ENCODE results near the gene SPTBN2.

SPTBN2 gene

GRCh38 chr11:66719111-66719872 lies 9.7 kb downstream of the SPTBN2 start:
- Histone ChIP-seq H2BK15ac (replicated peaks; ENCODE audit: low read depth) (no peak overlapping the region), H3K27me3 (ENCODE audit: insufficient read depth, low read length, poor library complexity) (no peaks in the 10 kb centered on the region), H3K23ac (ENCODE audit: low read length) (no peak overlapping the region), H3K79me2 (ENCODE audit: control insufficient read depth, insufficient read depth, low read length) (no peaks in the 10 kb centered on the region), H3K79me1 (ENCODE audit: low read length) (no peaks in the 10 kb centered on the region), H3K27ac (ENCODE audit: low read depth, low read length) (no peak overlapping the region), H2BK120ac (ENCODE audit: low read depth, low read length) (no peak overlapping the region), H3K18ac (ENCODE audit: low read length) (no peak overlapping the region), H3K36me3 (ENCODE audit: control insufficient read depth, insufficient read depth, low read length) (peaks cover 3% of the 10 kb centered on the region), H3K4me1 (ENCODE audit: control insufficient read depth, low read depth, low read length) (no peaks in the 10 kb centered on the region), H2AK5ac (ENCODE audit: low read length) (no peak overlapping the region), H3K9ac (ENCODE audit: low read length) (no peak overlapping the region), H4K5ac (ENCODE audit: low read length) (no peak overlapping the region), H3K56ac (ENCODE audit: low read length) (no peak overlapping the region), H4K8ac (ENCODE audit: low read depth, low read length) (no peak overlapping the region), H2BK5ac (ENCODE audit: low read length) (no peak overlapping the region), H3K4ac (ENCODE audit: low read depth, low read length) (no peak overlapping the region), H3K4me2 (ENCODE audit: low read length) (no peak overlapping the region), H3K4me3 (ENCODE audit: low read length) (no peak overlapping the region)
- no CpG with 5 or more reads among the region's 8 CpGs for WGBS (ENCODE audit: extremely low coverage, insufficient coverage, low lambda C conversion rate)
- no peak for DNase-seq

GRCh38 chr11:66718320-66718971 lies 10.6 kb downstream of the SPTBN2 start:
- H3K27ac ChIP-seq (ENCODE audit: low read depth, low read length), result no peak overlapping the region
- peaks cover 7% of the 10 kb centered on the region for H3K36me3 ChIP-seq (ENCODE audit: control insufficient read depth, insufficient read depth, low read length)
- no peak overlapping the region for H3K4me2 ChIP-seq (ENCODE audit: low read length)
- H4K5ac ChIP-seq (ENCODE audit: low read length), result no peak overlapping the region
- no peaks in the 10 kb centered on the region for H3K27me3 ChIP-seq (ENCODE audit: insufficient read depth, low read length, poor library complexity)
- H3K79me2 ChIP-seq (ENCODE audit: control insufficient read depth, insufficient read depth, low read length), result no peaks in the 10 kb centered on the region
- no peak overlapping the region for H3K4ac ChIP-seq (ENCODE audit: low read depth, low read length)
- H3K18ac ChIP-seq (ENCODE audit: low read length), result no peak overlapping the region
- no peak overlapping the region for H3K56ac ChIP-seq (ENCODE audit: low read length)
- H3K4me1 ChIP-seq (ENCODE audit: control insufficient read depth, low read depth, low read length), result no peaks in the 10 kb centered on the region
- H2BK5ac ChIP-seq (ENCODE audit: low read length), result no peak overlapping the region
- no peak overlapping the region for H3K4me3 ChIP-seq (ENCODE audit: low read length)
- H4K8ac ChIP-seq (ENCODE audit: low read depth, low read length), result no peak overlapping the region
- no peak for DNase-seq
- no peak overlapping the region for H2AK5ac ChIP-seq (ENCODE audit: low read length)
- H3K9ac ChIP-seq (ENCODE audit: low read length), result peak overlapping the region; percentile 5
- no CpG with 5 or more reads among the region's 26 CpGs for WGBS (ENCODE audit: extremely low coverage, insufficient coverage, low lambda C conversion rate)
- H2BK120ac ChIP-seq (ENCODE audit: low read depth, low read length), result no peak overlapping the region
- H3K23ac ChIP-seq (ENCODE audit: low read length), result no peak overlapping the region
- H3K79me1 ChIP-seq (ENCODE audit: low read length), result no peaks in the 10 kb centered on the region
- no peak overlapping the region for H2BK15ac ChIP-seq (replicated peaks; ENCODE audit: low read depth)

GRCh38 chr11:66717925-66718319 lies 11.1 kb downstream of the SPTBN2 start:
- WGBS (ENCODE audit: extremely low coverage, insufficient coverage, low lambda C conversion rate), result no CpG with 5 or more reads among the region's 14 CpGs
- DNase-seq, result no peak

GRCh38 chr11:66716996-66717395 lies 12.0 kb downstream of the SPTBN2 start:
- Histone ChIP-seq H3K18ac (ENCODE audit: low read length) (no peak overlapping the region), H3K4ac (ENCODE audit: low read depth, low read length) (no peak overlapping the region), H3K9ac (ENCODE audit: low read length) (no peak overlapping the region), H3K27me3 (ENCODE audit: insufficient read depth, low read length, poor library complexity) (no peaks in the 10 kb centered on the region), H2BK120ac (ENCODE audit: low read depth, low read length) (no peak overlapping the region), H3K36me3 (ENCODE audit: control insufficient read depth, insufficient read depth, low read length) (peaks cover 10% of the 10 kb centered on the region), H2BK5ac (ENCODE audit: low read length) (no peak overlapping the region), H4K8ac (ENCODE audit: low read depth, low read length) (no peak overlapping the region), H2BK15ac (replicated peaks; ENCODE audit: low read depth) (no peak overlapping the region), H2AK5ac (ENCODE audit: low read length) (no peak overlapping the region), H3K79me2 (ENCODE audit: control insufficient read depth, insufficient read depth, low read length) (no peaks in the 10 kb centered on the region), H3K79me1 (ENCODE audit: low read length) (no peaks in the 10 kb centered on the region), H4K5ac (ENCODE audit: low read length) (no peak overlapping the region), H3K56ac (ENCODE audit: low read length) (no peak overlapping the region), H3K27ac (ENCODE audit: low read depth, low read length) (no peak overlapping the region), H3K4me3 (ENCODE audit: low read length) (no peak overlapping the region), H3K4me1 (ENCODE audit: control insufficient read depth, low read depth, low read length) (no peaks in the 10 kb centered on the region), H3K4me2 (ENCODE audit: low read length) (no peak overlapping the region), H3K23ac (ENCODE audit: low read length) (no peak overlapping the region)
- no peak for DNase-seq
- WGBS (ENCODE audit: extremely low coverage, insufficient coverage, low lambda C conversion rate), result no CpG with 5 or more reads among the region's 3 CpGs

More at GRCh38 chr11:66717925-66718319, 11.1 kb downstream of the SPTBN2 start:
- no peak overlapping the region for H2BK5ac ChIP-seq (ENCODE audit: low read length)
- H3K23ac ChIP-seq (ENCODE audit: low read length), result no peak overlapping the region
- H3K27ac ChIP-seq (ENCODE audit: low read depth, low read length), result no peak overlapping the region
- no peak overlapping the region for H3K4ac ChIP-seq (ENCODE audit: low read depth, low read length)
- H2BK15ac ChIP-seq (replicated peaks; ENCODE audit: low read depth), result no peak overlapping the region
- H3K4me2 ChIP-seq (ENCODE audit: low read length), result no peak overlapping the region
- no peak overlapping the region for H4K5ac ChIP-seq (ENCODE audit: low read length)
- H2BK120ac ChIP-seq (ENCODE audit: low read depth, low read length), result no peak overlapping the region
- no peak overlapping the region for H3K9ac ChIP-seq (ENCODE audit: low read length)
- no peak overlapping the region for H3K4me3 ChIP-seq (ENCODE audit: low read length)
- no peaks in the 10 kb centered on the region for H3K79me1 ChIP-seq (ENCODE audit: low read length)
- H3K56ac ChIP-seq (ENCODE audit: low read length), result no peak overlapping the region
- H2AK5ac ChIP-seq (ENCODE audit: low read length), result no peak overlapping the region
- H3K36me3 ChIP-seq (ENCODE audit: control insufficient read depth, insufficient read depth, low read length), result peaks cover 8% of the 10 kb centered on the region
- no peaks in the 10 kb centered on the region for H3K4me1 ChIP-seq (ENCODE audit: control insufficient read depth, low read depth, low read length)
- no peaks in the 10 kb centered on the region for H3K79me2 ChIP-seq (ENCODE audit: control insufficient read depth, insufficient read depth, low read length)
- H3K18ac ChIP-seq (ENCODE audit: low read length), result no peak overlapping the region
- H4K8ac ChIP-seq (ENCODE audit: low read depth, low read length), result no peak overlapping the region
- no peaks in the 10 kb centered on the region for H3K27me3 ChIP-seq (ENCODE audit: insufficient read depth, low read length, poor library complexity)

GRCh38 chr11:66715346-66716085 lies 13.5 kb downstream of the SPTBN2 start:
- no peak overlapping the region for H4K5ac ChIP-seq (ENCODE audit: low read length)
- H3K4me2 ChIP-seq (ENCODE audit: low read length), result no peak overlapping the region
- H2BK5ac ChIP-seq (ENCODE audit: low read length), result no peak overlapping the region
- no peak overlapping the region for H3K4me3 ChIP-seq (ENCODE audit: low read length)
- no peaks in the 10 kb centered on the region for H3K79me2 ChIP-seq (ENCODE audit: control insufficient read depth, insufficient read depth, low read length)
- H3K27ac ChIP-seq (ENCODE audit: low read depth, low read length), result no peak overlapping the region
- no peak overlapping the region for H2BK15ac ChIP-seq (replicated peaks; ENCODE audit: low read depth)
- no peak overlapping the region for H3K9ac ChIP-seq (ENCODE audit: low read length)
- H2AK5ac ChIP-seq (ENCODE audit: low read length), result no peak overlapping the region
- H3K4me1 ChIP-seq (ENCODE audit: control insufficient read depth, low read depth, low read length), result no peaks in the 10 kb centered on the region
- WGBS (ENCODE audit: extremely low coverage, insufficient coverage, low lambda C conversion rate), result no CpG with 5 or more reads among the region's 19 CpGs
- DNase-seq, result no peak
- H3K27me3 ChIP-seq (ENCODE audit: insufficient read depth, low read length, poor library complexity), result no peaks in the 10 kb centered on the region
- no peak overlapping the region for H3K23ac ChIP-seq (ENCODE audit: low read length)
- H3K79me1 ChIP-seq (ENCODE audit: low read length), result no peaks in the 10 kb centered on the region
- H4K8ac ChIP-seq (ENCODE audit: low read depth, low read length), result no peak overlapping the region
- no peak overlapping the region for H3K56ac ChIP-seq (ENCODE audit: low read length)
- H3K18ac ChIP-seq (ENCODE audit: low read length), result no peak overlapping the region
- H3K36me3 ChIP-seq (ENCODE audit: control insufficient read depth, insufficient read depth, low read length), result peaks cover 10% of the 10 kb centered on the region
- H2BK120ac ChIP-seq (ENCODE audit: low read depth, low read length), result no peak overlapping the region
- no peak overlapping the region for H3K4ac ChIP-seq (ENCODE audit: low read depth, low read length)
